ENCODE measurements around the gene SMAD7. TPM values are rescaled to one million over a fixed set of nuclear protein-coding genes. Genes with fewer than 3 reads are reported as not detected.

Gene SMAD7
- total RNA-seq, 2 donors from 2014 or later = 21.2 to 21.6 TPM

- intact Hi-C loops (cut with DNase I) = loop anchor here (10.0 kb wide), 1 partner anchor 185 kb away; no protein-coding TSS in a partner anchor
- no peak for TF ChIP-seq CTCF (IDR thresholded peaks at IDR 0.05)
- Histone ChIP-seq H3K27me3 (no peaks in the 10 kb centered on the region), H3K4me3 (no peak overlapping the region), H3K9me3 (no peaks in the 10 kb centered on the region), H3K36me3 (no peaks in the 10 kb centered on the region), H3K4me1 (no peaks in the 10 kb centered on the region), H3K9ac (ENCODE audit: low read depth in 2 of 2, low read length in 2 of 2) (no peak overlapping the region), H3K27ac (no peak overlapping the region)
- DNase-seq = no peak
These were observed 9.5 kb upstream of the SMAD7 start for GRCh38 chr18:48959921-48960920.

GRCh38 chr18:48959551-48959920 is 8.8 kb upstream of the SMAD7 start:
- DNase-seq = no peak
- intact Hi-C loops (cut with DNase I) = loop anchor here (10.0 kb wide), 1 partner anchor 185 kb away; no protein-coding TSS in a partner anchor
- no peaks in the 10 kb centered on the region for H3K27me3 ChIP-seq
- no peaks in the 10 kb centered on the region for H3K4me1 ChIP-seq
- H3K27ac ChIP-seq = no peak overlapping the region
- H3K9ac ChIP-seq (ENCODE audit: low read depth in 2 of 2, low read length in 2 of 2) = no peak overlapping the region
- H3K9me3 ChIP-seq = no peaks in the 10 kb centered on the region
- no peak overlapping the region for H3K4me3 ChIP-seq
- no peaks in the 10 kb centered on the region for H3K36me3 ChIP-seq
- no peak for TF ChIP-seq CTCF (IDR thresholded peaks at IDR 0.05)

GRCh38 chr18:48958951-48959350 is 8.2 kb upstream of the SMAD7 start:
- no peak overlapping the region for H3K9ac ChIP-seq (ENCODE audit: low read depth in 2 of 2, low read length in 2 of 2)
- H3K9me3 ChIP-seq = no peaks in the 10 kb centered on the region
- DNase-seq = no peak
- intact Hi-C loops (cut with DNase I) = loop anchor here (10.0 kb wide), 1 partner anchor 184 kb away; no protein-coding TSS in a partner anchor
- H3K4me3 ChIP-seq = no peak overlapping the region
- H3K4me1 ChIP-seq = no peaks in the 10 kb centered on the region
- no peak overlapping the region for H3K27ac ChIP-seq
- no peaks in the 10 kb centered on the region for H3K36me3 ChIP-seq
- no peaks in the 10 kb centered on the region for H3K27me3 ChIP-seq
- no peak for TF ChIP-seq CTCF (IDR thresholded peaks at IDR 0.05)

- no peak overlapping the region for H3K9ac ChIP-seq (ENCODE audit: low read depth in 2 of 2, low read length in 2 of 2)
- H3K4me3 ChIP-seq = no peak overlapping the region
- DNase-seq = no peak
- no peaks in the 10 kb centered on the region for H3K9me3 ChIP-seq
- H3K36me3 ChIP-seq = no peaks in the 10 kb centered on the region
- intact Hi-C loops (cut with DNase I) = loop anchor here (10.0 kb wide), 1 partner anchor 183 kb away; no protein-coding TSS in a partner anchor
- H3K27ac ChIP-seq = no peak overlapping the region
- TF ChIP-seq CTCF (IDR thresholded peaks at IDR 0.05) = no peak
- no peaks in the 10 kb centered on the region for H3K4me1 ChIP-seq
- no peaks in the 10 kb centered on the region for H3K27me3 ChIP-seq
These were observed 6.9 kb upstream of the SMAD7 start for GRCh38 chr18:48957616-48958015.

- Histone ChIP-seq H3K27me3 (no peaks in the 10 kb centered on the region), H3K9me3 (no peaks in the 10 kb centered on the region), H3K36me3 (no peaks in the 10 kb centered on the region), H3K27ac (no peak overlapping the region), H3K9ac (ENCODE audit: low read depth in 2 of 2, low read length in 2 of 2) (no peak overlapping the region), H3K4me3 (no peak overlapping the region), H3K4me1 (no peaks in the 10 kb centered on the region)
- intact Hi-C loops (cut with DNase I) = loop anchor here (10.0 kb wide), 1 partner anchor 182 kb away; no protein-coding TSS in a partner anchor
- no peak for TF ChIP-seq CTCF (IDR thresholded peaks at IDR 0.05)
- DNase-seq = no peak
These were observed 6.4 kb upstream of the SMAD7 start for GRCh38 chr18:48957136-48957535.
